HepG2 (cell line): Measurements from ENCODE around the gene SERAC1.

Experiments used
- BORCS8-MEF2B ChIP-seq: sonication (generic); formaldehyde crosslinking; IDR thresholded peaks from 2 replicates; pipeline ENCODE4 v1.8.0; 2022; ENCODE audit warnings: mild to moderate bottlenecking, missing genetic modification reagents
- BRCA1 ChIP-seq: sonication (generic); formaldehyde crosslinking; IDR thresholded peaks from 2 replicates; pipeline ENCODE4 v1.4.0; 2020; ENCODE audit warnings: missing genetic modification reagents
- ELF4 ChIP-seq: sonication (generic); formaldehyde crosslinking; IDR thresholded peaks from 2 replicates; pipeline ENCODE4 v1.5.0; 2020; ENCODE audit warnings: missing genetic modification reagents, mild to moderate bottlenecking, moderate library complexity, borderline replicate concordance
- KDM5A ChIP-seq: fragments of 200-600 bp; sonication (generic); IDR thresholded peaks from 2 replicates; pipeline ENCODE4 v1.7.0; 2018; ENCODE audit warnings: antibody characterized with exemption, mild to moderate bottlenecking, low read length, borderline replicate concordance
- TAF1 ChIP-seq: sonication (generic); formaldehyde crosslinking; IDR thresholded peaks from 2 replicates; pipeline ENCODE4 v1.4.0; 2020; ENCODE audit warnings: missing genetic modification reagents

DNA sequence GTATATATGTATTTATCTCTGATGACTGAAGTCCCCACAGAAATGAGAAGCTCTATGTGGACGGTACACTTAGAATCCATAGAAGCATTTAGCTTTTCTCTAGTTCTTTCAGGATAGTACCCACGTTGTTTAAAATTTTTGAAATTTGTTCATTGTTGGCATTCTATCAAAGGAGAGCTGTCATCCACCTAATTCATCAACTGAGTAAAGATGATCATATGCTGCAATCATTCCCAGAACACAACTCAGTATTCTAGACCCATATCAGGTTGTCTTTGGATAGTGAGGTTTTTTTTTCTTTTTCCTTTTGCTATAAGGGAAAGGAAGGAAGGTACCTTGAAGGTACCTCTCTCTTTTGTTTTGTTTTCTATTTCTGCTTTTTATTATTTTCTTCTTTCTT lies 9.3 kb downstream of the SERAC1 start:
- TF ChIP-seq ELF4 (CRISPR knock-in tag): no peak
- TF ChIP-seq BRCA1 (CRISPR knock-in tag): no peak
- TF ChIP-seq KDM5A: no peak
- no peak for TF ChIP-seq BORCS8-MEF2B
- no peak for TF ChIP-seq TAF1 (CRISPR knock-in tag)
